ENCODE results near the gene RNF213. TPM values are rescaled to one million over a fixed set of nuclear protein-coding genes. Genes with fewer than 3 reads are reported as not detected.

Gene RNF213
- total RNA-seq, 6 experiments from 2014 or later = 59.1 to 87.7 (median 73.0) TPM

DNA sequence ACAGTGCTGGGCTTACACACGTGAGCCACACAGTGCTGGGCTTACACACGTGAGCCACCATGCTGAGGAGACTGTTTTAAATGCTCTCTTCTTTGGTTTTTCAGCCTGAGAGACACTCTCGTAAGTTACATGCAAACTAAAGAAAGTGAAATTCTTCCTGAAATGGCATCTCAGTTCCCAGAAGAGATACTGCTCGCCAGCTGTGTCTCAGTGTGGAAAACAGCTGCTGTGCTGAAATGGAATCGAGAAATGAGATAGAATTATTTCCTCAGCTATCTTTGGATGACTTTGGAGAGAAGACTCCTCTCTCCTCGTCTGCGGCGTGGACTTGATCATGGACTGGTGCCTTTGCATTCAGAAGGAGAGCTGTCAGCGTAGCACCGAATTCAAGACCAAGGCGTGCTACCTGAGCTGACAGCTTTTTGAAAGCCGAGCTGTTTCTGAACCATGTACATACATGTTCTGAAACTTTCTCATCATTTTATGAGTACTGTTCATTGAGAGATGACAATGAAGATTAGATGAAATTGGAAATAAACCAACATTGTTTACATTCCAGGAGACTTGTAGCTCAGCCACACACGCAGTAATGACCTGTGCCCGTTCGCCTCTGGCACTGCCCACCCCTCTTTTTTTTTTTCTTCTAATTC lies 132.7 kb downstream of the RNF213 start:
- ATAC-seq (no peak), DNase-seq (no peak)
- peaks cover 9 to 60% (median 38%) of the 10 kb centered on the region in 4 donors for H3K36me3 ChIP-seq
- H3K27ac ChIP-seq = no peak overlapping the region
- intact Hi-C loops (cut with DNase I) = no loop called here
- H3K27me3 ChIP-seq = no peaks in the 10 kb centered on the region
- no peak overlapping the region for H3K4me3 ChIP-seq
- no peaks in the 10 kb centered on the region for H3K4me1 ChIP-seq
- WGBS (ENCODE audit: insufficient coverage, low coverage, low lambda C conversion rate, missing lambda C conversion rate) = 86% methylated on average over 15 of the region's 15 CpGs
- H3K9me3 ChIP-seq = no peaks in the 10 kb centered on the region
- TF ChIP-seq, protein P1, sequence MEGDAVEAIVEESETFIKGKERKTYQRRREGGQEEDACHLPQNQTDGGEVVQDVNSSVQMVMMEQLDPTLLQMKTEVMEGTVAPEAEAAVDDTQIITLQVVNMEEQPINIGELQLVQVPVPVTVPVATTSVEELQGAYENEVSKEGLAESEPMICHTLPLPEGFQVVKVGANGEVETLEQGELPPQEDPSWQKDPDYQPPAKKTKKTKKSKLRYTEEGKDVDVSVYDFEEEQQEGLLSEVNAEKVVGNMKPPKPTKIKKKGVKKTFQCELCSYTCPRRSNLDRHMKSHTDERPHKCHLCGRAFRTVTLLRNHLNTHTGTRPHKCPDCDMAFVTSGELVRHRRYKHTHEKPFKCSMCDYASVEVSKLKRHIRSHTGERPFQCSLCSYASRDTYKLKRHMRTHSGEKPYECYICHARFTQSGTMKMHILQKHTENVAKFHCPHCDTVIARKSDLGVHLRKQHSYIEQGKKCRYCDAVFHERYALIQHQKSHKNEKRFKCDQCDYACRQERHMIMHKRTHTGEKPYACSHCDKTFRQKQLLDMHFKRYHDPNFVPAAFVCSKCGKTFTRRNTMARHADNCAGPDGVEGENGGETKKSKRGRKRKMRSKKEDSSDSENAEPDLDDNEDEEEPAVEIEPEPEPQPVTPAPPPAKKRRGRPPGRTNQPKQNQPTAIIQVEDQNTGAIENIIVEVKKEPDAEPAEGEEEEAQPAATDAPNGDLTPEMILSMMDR (IDR thresholded peaks at IDR 0.05) = no peak
- TF ChIP-seq POLR2A (IDR thresholded peaks at IDR 0.05) = no peak

DNA sequence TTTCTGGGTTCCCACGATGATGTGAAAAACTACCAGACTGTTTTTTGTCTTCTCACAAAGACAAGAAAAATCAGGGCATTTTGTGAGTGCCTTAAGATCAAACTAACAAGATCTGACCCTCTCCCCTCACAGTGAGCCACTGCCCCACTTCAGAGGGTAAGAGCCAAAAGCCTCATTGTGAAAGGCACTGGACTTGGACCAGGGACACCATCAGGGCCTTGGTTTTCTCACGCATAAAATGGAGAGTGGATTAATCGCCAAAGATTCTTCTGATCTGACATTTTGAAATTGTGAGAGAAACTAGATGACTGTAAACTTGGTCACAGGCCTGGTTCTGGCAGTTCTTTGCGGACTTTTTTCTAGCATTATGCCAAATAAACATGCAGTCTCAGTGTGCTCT lies 133.3 kb downstream of the RNF213 start:
- WGBS (ENCODE audit: insufficient coverage, low coverage, low lambda C conversion rate, missing lambda C conversion rate) = 76% methylated on average over 4 of the region's 4 CpGs
- no peak for ATAC-seq
- DNase-seq = no peak
- H3K9me3 ChIP-seq = no peaks in the 10 kb centered on the region
- no peak overlapping the region for H3K4me3 ChIP-seq
- intact Hi-C loops (cut with DNase I) = no loop called here
- no peaks in the 10 kb centered on the region for H3K27me3 ChIP-seq
- no peak overlapping the region for H3K27ac ChIP-seq
- peaks cover 5 to 54% (median 33%) of the 10 kb centered on the region in 4 donors for H3K36me3 ChIP-seq
- no peak for TF ChIP-seq POLR2A (IDR thresholded peaks at IDR 0.05)
- TF ChIP-seq, protein P1 (IDR thresholded peaks at IDR 0.05) = no peak
- H3K4me1 ChIP-seq = no peaks in the 10 kb centered on the region

DNA sequence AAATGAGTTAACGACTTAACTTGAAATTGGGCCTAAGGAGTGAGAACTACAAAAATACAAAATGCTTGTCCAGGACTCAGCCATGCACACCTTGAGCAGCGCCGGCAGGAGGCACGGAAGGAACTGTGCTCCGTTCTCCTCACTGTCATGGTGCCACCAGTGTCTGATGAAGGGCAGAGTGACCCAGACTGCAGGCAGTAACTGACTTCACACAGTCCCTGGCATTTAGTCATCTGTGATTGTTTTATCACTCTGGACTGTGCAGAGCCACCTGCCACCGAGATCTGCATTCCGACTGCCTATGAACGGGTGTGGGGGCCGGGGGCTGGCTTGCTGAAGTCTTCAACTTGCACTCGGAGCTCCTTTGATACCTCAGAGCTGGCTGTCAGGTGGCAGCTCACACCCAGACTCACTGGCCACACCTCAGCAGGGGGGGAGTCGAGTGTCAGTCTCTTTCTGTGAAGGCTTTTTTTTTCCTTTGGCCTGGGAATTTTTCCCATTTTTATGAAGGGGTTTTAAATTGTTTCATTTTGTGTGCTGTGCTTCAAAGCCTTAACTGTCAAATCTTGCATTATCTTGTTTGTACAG lies 134.1 kb downstream of the RNF213 start:
- WGBS (ENCODE audit: insufficient coverage, low coverage, low lambda C conversion rate, missing lambda C conversion rate) = 86% methylated on average over 2 of the region's 11 CpGs
- H3K27ac ChIP-seq = no peak overlapping the region
- ATAC-seq (no peak), DNase-seq (no peak)
- no peaks in the 10 kb centered on the region for H3K4me1 ChIP-seq
- H3K27me3 ChIP-seq = no peaks in the 10 kb centered on the region
- no peak for TF ChIP-seq POLR2A (IDR thresholded peaks at IDR 0.05)
- H3K36me3 ChIP-seq = peaks cover 4 to 46% (median 25%) of the 10 kb centered on the region in 4 donors
- intact Hi-C loops (cut with DNase I) = no loop called here
- H3K9me3 ChIP-seq = no peaks in the 10 kb centered on the region
- no peak overlapping the region for H3K4me3 ChIP-seq

DNA sequence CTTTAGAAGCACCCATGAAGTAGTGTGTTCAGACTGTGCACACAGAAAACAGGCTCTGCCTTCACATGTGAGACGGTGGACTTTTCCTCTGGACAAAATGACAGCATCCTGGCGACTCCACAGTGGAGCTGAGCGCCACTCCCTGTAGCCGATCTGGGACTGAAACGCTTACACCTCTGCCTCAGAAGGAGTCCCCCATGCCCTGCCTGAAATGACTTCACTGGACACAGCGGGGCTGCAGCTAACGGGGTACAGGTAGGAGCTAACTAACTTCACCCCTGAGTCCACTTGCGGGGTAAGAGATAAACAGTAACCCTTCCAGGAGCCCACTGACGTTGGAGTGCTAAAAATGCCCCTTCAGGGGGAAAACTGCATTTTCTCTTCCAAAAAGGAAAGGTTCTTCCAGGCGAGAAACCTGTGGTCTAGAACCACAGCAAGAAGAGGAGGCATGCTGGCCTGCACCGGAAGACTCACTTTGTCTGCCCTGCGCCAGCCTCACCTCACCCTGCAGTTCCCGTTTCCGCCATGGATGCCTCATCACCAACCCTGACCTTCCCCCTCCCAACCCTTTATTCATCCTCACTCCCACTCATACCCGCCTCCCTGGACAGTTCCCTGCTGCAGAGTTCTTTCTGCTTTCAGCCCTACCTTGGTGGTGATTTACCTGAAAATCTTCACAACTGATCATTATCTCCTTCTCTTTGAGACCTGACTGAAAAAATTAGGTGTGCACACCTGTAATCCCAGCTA lies 134.9 kb downstream of the RNF213 start:
- peak in 2 of 4 donors; percentile 20 to 34 for ATAC-seq
- intact Hi-C loops (cut with DNase I) = no loop called here
- H3K9me3 ChIP-seq = no peaks in the 10 kb centered on the region
- TF ChIP-seq POLR2A (IDR thresholded peaks at IDR 0.05) = no peak
- TF ChIP-seq, protein P1 (IDR thresholded peaks at IDR 0.05) = no peak
- DNase-seq = no peak
- no peaks in the 10 kb centered on the region for H3K4me1 ChIP-seq
- H3K27ac ChIP-seq = no peak overlapping the region
- 75% methylated on average over 9 of the region's 15 CpGs for WGBS (ENCODE audit: insufficient coverage, low coverage, low lambda C conversion rate, missing lambda C conversion rate)
- H3K27me3 ChIP-seq = no peaks in the 10 kb centered on the region
- H3K36me3 ChIP-seq = peaks cover 3 to 38% (median 18%) of the 10 kb centered on the region in 4 donors
- H3K4me3 ChIP-seq = no peak overlapping the region
